Thyroid gland (tissue), 4 donors: Measurements from ENCODE around the gene MTHFSD.

Experiments used
- CTCF ChIP-seq, 6 experiments: fragments of 200-600 bp in 3 of 6; fragments of 450-650 bp in 3 of 6; sonication (generic) in 3 of 6; IDR thresholded peaks; one replicate each; pipeline ENCODE4 v1.5.1; 2016 to 2019; ENCODE audit warnings: antibody characterized with exemption in 6 of 6, mild to moderate bottlenecking in 2 of 6, inconsistent platforms in 1 of 6, moderate library complexity in 1 of 6
- POLR2A ChIP-seq, 2 donors: fragments of 450-650 bp; IDR thresholded peaks; one replicate each; pipeline ENCODE4 v1.6.1; 2017; ENCODE audit warnings: antibody characterized with exemption in 2 of 2, mild to moderate bottlenecking in 2 of 2, moderate library complexity in 1 of 2

GRCh38 chr16:86575095-86575685 lies 20.2 kb upstream of the MTHFSD start:
- TF ChIP-seq CTCF (IDR thresholded peaks at IDR 0.05) (no peak), POLR2A (IDR thresholded peaks at IDR 0.05) (no peak)
